ENCODE measurements around the gene CPNE5. TPM values are rescaled to one million over a fixed set of nuclear protein-coding genes. Genes with fewer than 3 reads are reported as not detected.

CPNE5 gene
- total RNA-seq, 4 donors from 2014 or later, result 3.0 to 8.3 (median 3.3) TPM; not detected in 1

GRCh38 chr6:36809941-36810803, 29.1 kb downstream of the CPNE5 start:
- no peak for DNase-seq
- Histone ChIP-seq H3K27me3 (peaks cover 4% of the 10 kb centered on the region), H3K36me3 (no peaks in the 10 kb centered on the region), H3K4me3 (no peak overlapping the region), H3K9me3 (no peaks in the 10 kb centered on the region), H3K27ac (no peak overlapping the region), H3K4me1 (no peaks in the 10 kb centered on the region)
- intact Hi-C loops (cut with DNase I; ENCODE audit: low total_unique reads) (no loop called here), in situ Hi-C loops (cut with MboI; ENCODE audit: low pct_ligation_motif_present in 1 of 4, low pct_unique_long_range_greater_than_20kb in 1 of 4, low sequenced_read_pairs in 3 of 4) (no loop called here)
- 92% methylated on average over 16 of the region's 16 CpGs; no CpG with 5 or more reads in 1 of the 2 donors for WGBS, 2 donors (ENCODE audit: low coverage in 1 of 2)
- TF ChIP-seq POLR2AphosphoS5 (IDR thresholded peaks at IDR 0.05) (no peak), POLR2A (IDR thresholded peaks at IDR 0.05) (no peak), CTCF (IDR thresholded peaks at IDR 0.05) (no peak), EP300 (IDR thresholded peaks at IDR 0.05; ENCODE audit: low read depth) (no peak)

- H3K4me3 ChIP-seq, result no peak overlapping the region
- no peaks in the 10 kb centered on the region for H3K9me3 ChIP-seq
- no peaks in the 10 kb centered on the region for H3K4me1 ChIP-seq
- 86 to 100% methylated on average over 2 to 6 of the region's 6 CpGs for WGBS, 2 donors (ENCODE audit: low coverage in 1 of 2)
- H3K27me3 ChIP-seq, result peaks cover 4% of the 10 kb centered on the region
- in situ Hi-C loops (cut with MboI; ENCODE audit: low pct_ligation_motif_present in 1 of 4, low pct_unique_long_range_greater_than_20kb in 1 of 4, low sequenced_read_pairs in 3 of 4), result no loop called here
- TF ChIP-seq POLR2AphosphoS5 (IDR thresholded peaks at IDR 0.05), result no peak
- no peak for TF ChIP-seq EP300 (IDR thresholded peaks at IDR 0.05; ENCODE audit: low read depth)
- TF ChIP-seq CTCF (IDR thresholded peaks at IDR 0.05), result no peak
- TF ChIP-seq POLR2A (IDR thresholded peaks at IDR 0.05), result no peak
- intact Hi-C loops (cut with DNase I; ENCODE audit: low total_unique reads), result no loop called here
- H3K36me3 ChIP-seq, result no peaks in the 10 kb centered on the region
- no peak for DNase-seq
- no peak overlapping the region for H3K27ac ChIP-seq
Observed at GRCh38 chr6:36809156-36809555, 30.1 kb downstream of the CPNE5 start.

GRCh38 chr6:36808634-36809033, 30.6 kb downstream of the CPNE5 start:
- no peak overlapping the region for H3K4me3 ChIP-seq
- H3K4me1 ChIP-seq, result no peaks in the 10 kb centered on the region
- TF ChIP-seq POLR2A (IDR thresholded peaks at IDR 0.05), result no peak
- TF ChIP-seq CTCF (IDR thresholded peaks at IDR 0.05), result no peak
- TF ChIP-seq POLR2AphosphoS5 (IDR thresholded peaks at IDR 0.05), result no peak
- no peak for TF ChIP-seq EP300 (IDR thresholded peaks at IDR 0.05; ENCODE audit: low read depth)
- H3K9me3 ChIP-seq, result no peaks in the 10 kb centered on the region
- H3K27ac ChIP-seq, result no peak overlapping the region
- intact Hi-C loops (cut with DNase I; ENCODE audit: low total_unique reads) (no loop called here), in situ Hi-C loops (cut with MboI; ENCODE audit: low pct_ligation_motif_present in 1 of 4, low pct_unique_long_range_greater_than_20kb in 1 of 4, low sequenced_read_pairs in 3 of 4) (no loop called here)
- H3K27me3 ChIP-seq, result peaks cover 4% of the 10 kb centered on the region
- no peak for DNase-seq
- 64 to 88% methylated on average over 2 to 5 of the region's 5 CpGs for WGBS, 2 donors (ENCODE audit: low coverage in 1 of 2)
- H3K36me3 ChIP-seq, result no peaks in the 10 kb centered on the region

GRCh38 chr6:36807750-36808149, 31.5 kb downstream of the CPNE5 start:
- DNase-seq, result no peak
- WGBS, 2 donors (ENCODE audit: low coverage in 1 of 2), result 94 to 97% methylated on average over 4 to 7 of the region's 7 CpGs
- in situ Hi-C loops (cut with MboI; ENCODE audit: low pct_ligation_motif_present in 1 of 4, low pct_unique_long_range_greater_than_20kb in 1 of 4, low sequenced_read_pairs in 3 of 4) (no loop called here), intact Hi-C loops (cut with DNase I; ENCODE audit: low total_unique reads) (no loop called here)
- Histone ChIP-seq H3K4me3 (no peak overlapping the region), H3K4me1 (no peaks in the 10 kb centered on the region), H3K27ac (no peak overlapping the region), H3K27me3 (peaks cover 4% of the 10 kb centered on the region), H3K36me3 (no peaks in the 10 kb centered on the region), H3K9me3 (no peaks in the 10 kb centered on the region)
- TF ChIP-seq CTCF (IDR thresholded peaks at IDR 0.05) (no peak), POLR2A (IDR thresholded peaks at IDR 0.05) (no peak), EP300 (IDR thresholded peaks at IDR 0.05; ENCODE audit: low read depth) (no peak), POLR2AphosphoS5 (IDR thresholded peaks at IDR 0.05) (no peak)

Measured in transverse colon (tissue), 4 donors.